ENCODE measurements around the gene NUDCD3. TPM values are rescaled to one million over a fixed set of nuclear protein-coding genes. Genes with fewer than 3 reads are reported as not detected.

Gene NUDCD3
- total RNA-seq = 26.1 and 51.0 TPM in 2 replicates

DNA sequence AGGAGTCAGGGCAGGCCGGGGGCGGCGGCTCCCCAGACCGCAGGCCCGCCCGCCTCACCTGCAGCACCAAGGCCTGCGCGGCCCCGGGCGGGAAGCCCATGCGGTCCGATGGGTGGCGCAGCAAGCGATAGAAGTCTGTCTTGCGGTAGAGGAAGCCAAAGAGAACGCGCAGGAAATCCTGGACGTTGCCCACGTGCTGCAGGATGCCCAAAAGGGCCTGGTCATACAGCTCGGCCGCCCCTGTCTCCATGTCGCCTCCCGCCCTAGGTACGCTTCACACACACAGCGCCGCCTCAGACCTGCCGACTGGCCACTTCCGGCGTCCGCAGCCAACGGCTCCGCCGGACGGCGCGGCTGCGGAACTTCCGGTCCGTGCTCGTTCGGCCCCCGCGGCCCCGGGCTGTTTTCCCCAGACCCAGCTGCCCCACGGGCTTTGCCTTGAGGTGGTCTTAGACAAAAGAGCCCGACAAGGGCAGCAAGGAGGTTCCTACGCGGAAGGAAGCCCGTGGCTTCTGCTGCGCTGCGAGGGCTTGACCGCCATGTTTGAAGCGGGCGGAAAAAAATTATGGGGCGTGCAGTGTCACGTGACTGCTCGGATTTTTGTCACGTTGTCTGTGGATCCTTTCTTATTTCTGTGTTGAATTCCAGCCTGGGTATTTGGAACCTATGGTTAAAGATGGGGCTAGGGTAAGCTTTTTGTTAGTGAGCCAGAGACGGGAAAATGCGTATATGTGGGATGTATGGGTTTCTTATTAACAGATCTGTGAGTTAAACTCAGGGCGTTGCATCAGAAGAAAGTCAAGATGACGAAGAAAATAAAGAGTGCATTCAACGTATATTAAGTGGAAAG, at the start of gene NUDCD3:
TSS of gene NUDCD3 (minus strand) at position 308 of the 850 bp plus-strand sequence. CDS start at position 250, 58 bp downstream.

Other genes with a start within 250 kb of the NUDCD3 start
- 0.58 TPM in 1 of 2 replicates, not detected in the other for gene CAMK2B, start 165.1 kb downstream of the NUDCD3 start, total RNA-seq
- gene NPC1L1, start 50.7 kb upstream of the NUDCD3 start, total RNA-seq = not detected in 2 replicates
- 43.9 and 48.8 TPM in 2 replicates for gene DDX56, start 83.2 kb upstream of the NUDCD3 start, total RNA-seq
- 43.8 and 69.2 TPM in 2 replicates for gene TMED4, start 91.6 kb upstream of the NUDCD3 start, total RNA-seq
- 37.4 and 53.9 TPM in 2 replicates for gene OGDH, start 116.0 kb upstream of the NUDCD3 start, total RNA-seq